Hepatocyte (in vitro differentiated cells): ENCODE measurements around the gene NAB2. TPM values are rescaled to one million over a fixed set of nuclear protein-coding genes. Genes with fewer than 3 reads are reported as not detected.
A peak's percentile ranks its signal among the peaks of the same experiment; 100 is the strongest.

Experiments used
- DNase-seq: peaks from one replicate; pipeline ENCODE4 v3.0.0-alpha.2; 2016; ENCODE audit warnings: low spot score
- H2AFZ ChIP-seq: fragments of 200-600 bp; sonication (generic); 2 replicates; pipeline ENCODE4 v1.6.0; 2016; ENCODE audit warnings: antibody characterized with exemption, mild to moderate bottlenecking
- H3K27ac ChIP-seq: fragments of 200-600 bp; sonication (generic); 2 replicates; pipeline ENCODE4 v1.5.1; 2016; ENCODE audit warnings: mild to moderate bottlenecking
- H3K27me3 ChIP-seq: fragments of 200-600 bp; sonication (generic); 2 replicates; pipeline ENCODE4 v1.6.1; 2016
- H3K36me3 ChIP-seq: fragments of 200-600 bp; sonication (generic); replicated peaks from 2 replicates; pipeline ENCODE4 v1.5.1; 2016; ENCODE audit warnings: low read depth; ENCODE audit not compliant: insufficient read depth
- H3K4me1 ChIP-seq: fragments of 200-600 bp; sonication (generic); 2 replicates; pipeline ENCODE4 v1.5.1; 2016; ENCODE audit warnings: mild to moderate bottlenecking, moderate library complexity; ENCODE audit not compliant: insufficient read depth
- H3K4me2 ChIP-seq: fragments of 200-600 bp; sonication (generic); 2 replicates; pipeline ENCODE4 v1.6.0; 2016
- H3K4me3 ChIP-seq: fragments of 200-600 bp; sonication (generic); 2 replicates; pipeline ENCODE4 v1.5.1; 2016; ENCODE audit warnings: mild to moderate bottlenecking
- H3K79me2 ChIP-seq: fragments of 200-600 bp; sonication (generic); 2 replicates; pipeline ENCODE4 v1.6.0; 2017; ENCODE audit warnings: mild to moderate bottlenecking
- H3K9me2 ChIP-seq: fragments of 200-600 bp; sonication (generic); replicated peaks from 2 replicates; pipeline ENCODE4 v1.6.0; 2017; ENCODE audit warnings: mild to moderate bottlenecking; ENCODE audit not compliant: insufficient read depth
- H3K9me3 ChIP-seq: fragments of 200-600 bp; sonication (generic); 2 replicates; pipeline ENCODE4 v1.5.1; 2016; ENCODE audit warnings: low read depth, mild to moderate bottlenecking
- H4K20me1 ChIP-seq: fragments of 200-600 bp; sonication (generic); 2 replicates; pipeline ENCODE4 v1.6.0; 2016; ENCODE audit warnings: mild to moderate bottlenecking; ENCODE audit not compliant: insufficient read depth, poor library complexity, severe bottlenecking
- CTCF ChIP-seq: fragments of 200-600 bp; sonication (generic); IDR thresholded peaks from 2 replicates; pipeline ENCODE4 v1.5.1; 2016; ENCODE audit warnings: antibody characterized with exemption, mild to moderate bottlenecking; ENCODE audit not compliant: poor library complexity
- EZH2 ChIP-seq: fragments of 200-600 bp; sonication (generic); IDR thresholded peaks from 2 replicates; pipeline ENCODE4 v1.6.1; 2016; ENCODE audit warnings: antibody characterized with exemption, mild to moderate bottlenecking, borderline replicate concordance
- EZH2phosphoT487 ChIP-seq: fragments of 200-600 bp; sonication (generic); IDR thresholded peaks from one replicate; pipeline ENCODE4 v1.6.1; 2018; ENCODE audit warnings: antibody characterized with exemption, mild to moderate bottlenecking, low read depth, moderate library complexity; ENCODE audit not compliant: unreplicated experiment, severe bottlenecking
- WGBS: methylation state at CpG from one replicate; pipeline ENCODE4 v1.1.6; 2016; ENCODE audit warnings: low lambda C conversion rate; ENCODE audit errors: missing lambda C conversion rate; 5-methylcytosine and 5-hydroxymethylcytosine counted together
- polyA plus RNA-seq: library from polyadenylated mRNA; unstranded; fragments of >200 nt; fragmentation: Nextera tagmentation; extraction: Ambion mirVana; gene quantifications from 2 replicates; pipeline ENCODE4 v1.2.1, GENCODE V29; 2016
- total RNA-seq: library from RNA; depleted of rRNA; stranded (reverse); fragments of >200 nt; gene quantifications from 2 replicates; pipeline ENCODE4 v1.2.3, GENCODE V29; 2014

NAB2 gene
- total and polyA plus RNA-seq, 2 experiments from 2014 or later, result 12.3 to 21.9 TPM

DNA sequence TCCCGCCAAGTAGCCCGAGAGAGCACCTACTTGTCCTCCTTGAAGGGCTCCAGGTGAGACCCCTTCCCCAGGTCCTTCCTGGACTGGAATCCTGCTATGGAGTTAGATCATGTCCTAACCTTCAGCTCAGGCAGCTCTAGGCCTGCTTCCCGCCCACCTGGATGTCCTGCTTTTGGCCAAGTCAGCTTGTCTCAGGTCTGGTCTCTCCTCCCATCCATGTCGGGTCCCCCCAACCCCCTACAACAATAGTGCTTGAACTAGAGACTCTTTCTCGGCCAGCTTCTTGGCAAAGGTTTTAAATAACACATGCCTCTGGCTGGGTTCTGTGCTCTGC, 3.6 kb downstream of the NAB2 start:
- Histone ChIP-seq H3K4me3 (no peak overlapping the region), H3K4me1 (peaks cover 30% of the 10 kb centered on the region), H3K27me3 (no peaks in the 10 kb centered on the region), H3K9me3 (no peaks in the 10 kb centered on the region), H3K79me2 (peaks cover 47% of the 10 kb centered on the region), H3K36me3 (peaks cover 3% of the 10 kb centered on the region), H3K27ac (peak overlapping the region; percentile 79), H3K9me2 (no peaks in the 10 kb centered on the region), H3K4me2 (peak overlapping the region; percentile 33), H2AFZ (no peak overlapping the region), H4K20me1 (peaks cover 37% of the 10 kb centered on the region)
- DNase-seq, result no peak
- TF ChIP-seq EZH2 (no peak), EZH2phosphoT487 (no peak), CTCF (no peak)
- 86% methylated on average over 5 of the region's 5 CpGs for WGBS

DNA sequence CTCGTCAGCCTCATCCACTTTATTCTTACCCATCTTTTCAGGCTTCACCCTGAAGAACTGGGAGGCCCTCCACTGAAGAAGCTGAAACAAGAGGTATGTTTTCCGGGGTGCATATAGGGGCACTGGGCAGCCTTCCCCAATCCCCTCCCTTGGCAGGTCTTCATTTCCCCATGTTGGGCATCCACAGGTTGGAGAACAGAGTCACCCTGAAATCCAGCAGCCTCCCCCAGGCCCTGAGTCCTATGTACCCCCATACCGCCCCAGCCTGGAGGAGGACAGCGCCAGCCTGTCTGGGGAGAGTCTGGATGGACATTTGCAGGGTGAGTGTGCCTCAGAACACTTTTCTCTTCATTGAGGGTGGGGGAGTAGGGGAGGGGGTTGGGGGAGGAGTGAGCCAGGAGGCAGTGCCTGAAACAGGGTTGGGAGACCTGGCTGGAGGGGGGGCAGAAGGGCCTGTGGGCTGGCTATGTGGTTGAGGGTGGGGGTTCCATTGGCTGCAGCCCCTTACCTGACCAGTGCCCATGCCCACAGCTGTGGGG, 4.0 kb downstream of the NAB2 start:
- Histone ChIP-seq H3K27ac (peak overlapping the region; percentile 79), H3K79me2 (peaks cover 47% of the 10 kb centered on the region), H3K4me1 (peaks cover 30% of the 10 kb centered on the region), H3K9me2 (no peaks in the 10 kb centered on the region), H3K27me3 (no peaks in the 10 kb centered on the region), H3K4me3 (no peak overlapping the region), H3K36me3 (peaks cover 3% of the 10 kb centered on the region), H3K4me2 (peak overlapping the region; percentile 70), H2AFZ (no peak overlapping the region), H3K9me3 (no peaks in the 10 kb centered on the region), H4K20me1 (peaks cover 37% of the 10 kb centered on the region)
- TF ChIP-seq EZH2, result no peak
- no peak for TF ChIP-seq CTCF
- TF ChIP-seq EZH2phosphoT487, result no peak
- 90% methylated on average over 4 of the region's 4 CpGs for whole genome bisulfite sequencing
- DNase-seq, result no peak

GRCh38 chr12:57093415-57094207, 4.7 kb downstream of the NAB2 start:
- Histone ChIP-seq H3K4me3 (no peak overlapping the region), H3K27me3 (no peaks in the 10 kb centered on the region), H4K20me1 (peaks cover 37% of the 10 kb centered on the region), H3K9me3 (no peaks in the 10 kb centered on the region), H2AFZ (no peak overlapping the region), H3K79me2 (peaks cover 47% of the 10 kb centered on the region), H3K27ac (peak overlapping the region; percentile 79), H3K4me2 (peak overlapping the region; percentile 70), H3K4me1 (peaks cover 30% of the 10 kb centered on the region), H3K36me3 (peaks cover 3% of the 10 kb centered on the region), H3K9me2 (no peaks in the 10 kb centered on the region)
- WGBS, result 58% methylated on average over 21 of the region's 24 CpGs
- TF ChIP-seq CTCF (peak; percentile 47), EZH2phosphoT487 (no peak)
- DNase-seq, result peak; percentile 77
